ENCODE measurements around the gene DGCR8. TPM values are rescaled to one million over a fixed set of nuclear protein-coding genes. Genes with fewer than 3 reads are reported as not detected.

The DGCR8 gene
- total and polyA plus RNA-seq, 2 donors = 20.3 to 22.5 TPM

DNA sequence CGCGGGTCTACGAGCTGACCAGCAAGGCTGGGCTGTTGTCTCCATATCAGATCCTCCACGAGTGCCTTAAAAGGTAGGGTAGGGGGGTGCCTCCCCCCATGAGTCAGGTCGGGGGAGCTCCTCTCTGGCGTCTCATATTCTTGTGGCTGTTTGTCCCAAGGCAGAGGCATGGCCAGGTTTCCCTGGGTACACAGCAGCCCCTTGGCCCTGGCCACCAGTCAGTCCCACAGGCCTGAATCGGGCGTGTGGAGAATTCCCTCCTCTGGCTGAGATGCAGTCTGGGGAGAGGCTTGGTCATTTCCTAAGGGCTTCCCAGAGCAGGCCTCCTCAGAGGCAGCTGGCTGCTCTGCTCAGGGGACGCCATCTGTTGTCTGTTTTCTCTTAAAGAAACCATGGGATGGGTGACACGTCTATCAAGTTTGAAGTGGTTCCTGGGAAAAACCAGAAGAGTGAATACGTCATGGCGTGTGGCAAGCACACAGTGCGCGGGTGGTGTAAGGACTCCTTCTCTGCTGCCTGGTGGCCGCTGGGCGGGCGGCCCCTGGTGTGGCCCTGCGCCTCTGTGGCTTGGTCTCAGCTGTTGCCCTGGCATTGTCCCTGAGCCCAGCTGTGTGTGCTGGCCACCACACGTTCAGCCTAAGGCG lies 26.3 kb downstream of the DGCR8 start:
- WGBS = 94% methylated on average over 20 of the region's 20 CpGs
- no peak overlapping the region for H3K4me3 ChIP-seq (ENCODE audit: low read length in 2 of 2)
- no peak for DNase-seq (ENCODE audit: low read depth in 6 of 9, low spot score in 9 of 9)

DNA sequence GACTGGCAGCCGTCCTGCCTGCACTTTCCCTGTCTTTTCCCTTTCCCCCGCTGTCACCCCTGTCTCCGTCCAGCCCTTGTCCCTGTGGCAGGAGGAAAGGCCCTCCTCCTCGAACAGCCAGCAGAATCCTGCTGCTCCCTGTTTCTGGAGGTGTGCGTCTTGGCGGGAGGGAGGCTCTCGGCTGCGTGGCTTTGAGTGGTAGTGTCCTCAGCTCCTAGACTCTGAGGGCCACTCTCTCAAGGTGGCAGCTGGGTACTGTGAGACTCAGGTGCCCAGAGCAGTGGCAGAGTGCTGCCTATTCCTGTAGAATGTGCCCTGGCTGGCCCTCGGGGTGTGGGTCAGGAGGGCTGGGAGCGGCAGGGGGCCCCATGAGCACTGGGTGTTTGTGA lies 26.8 kb downstream of the DGCR8 start:
- peaks cover 13 to 33% of the 10 kb centered on the region in 2 donors for H3K4me1 ChIP-seq (ENCODE audit: control insufficient read depth in 2 of 2, insufficient read depth in 2 of 2, low read length in 2 of 2)
- no peaks in the 10 kb centered on the region for H3K27me3 ChIP-seq (ENCODE audit: control insufficient read depth in 2 of 2, insufficient read depth in 1 of 2, low read length in 1 of 2)
- H3K9me3 ChIP-seq (ENCODE audit: control insufficient read depth in 2 of 2, insufficient read depth in 1 of 2, low read length in 1 of 2) = no peaks in the 10 kb centered on the region
- peaks cover 78 to 88% of the 10 kb centered on the region in 2 donors for H3K36me3 ChIP-seq (ENCODE audit: control insufficient read depth in 2 of 2, insufficient read depth in 2 of 2, low read length in 1 of 2)
- DNase-seq (ENCODE audit: low read depth in 6 of 9, low spot score in 9 of 9) = no peak
- over 99% methylated on average over 10 of the region's 10 CpGs for WGBS
- H3K27ac ChIP-seq (ENCODE audit: low read depth in 1 of 2, low read length in 1 of 2) = no peak overlapping the region
- H3K4me3 ChIP-seq (ENCODE audit: low read length in 2 of 2) = no peak overlapping the region

More for the DNA sequence above, 26.3 kb downstream of the DGCR8 start:
- Histone ChIP-seq H3K9me3 (ENCODE audit: control insufficient read depth in 2 of 2, insufficient read depth in 1 of 2, low read length in 1 of 2) (no peaks in the 10 kb centered on the region), H3K27me3 (ENCODE audit: control insufficient read depth in 2 of 2, insufficient read depth in 1 of 2, low read length in 1 of 2) (no peaks in the 10 kb centered on the region), H3K27ac (ENCODE audit: low read depth in 1 of 2, low read length in 1 of 2) (no peak overlapping the region), H3K36me3 (ENCODE audit: control insufficient read depth in 2 of 2, insufficient read depth in 2 of 2, low read length in 1 of 2) (peaks cover 80 to 85% of the 10 kb centered on the region in 2 donors), H3K4me1 (ENCODE audit: control insufficient read depth in 2 of 2, insufficient read depth in 2 of 2, low read length in 2 of 2) (peaks cover 12 to 33% of the 10 kb centered on the region in 2 donors)

- WGBS = 93% methylated on average over 7 of the region's 7 CpGs
- no peaks in the 10 kb centered on the region for H3K27me3 ChIP-seq (ENCODE audit: control insufficient read depth in 2 of 2, insufficient read depth in 1 of 2, low read length in 1 of 2)
- H3K4me3 ChIP-seq (ENCODE audit: low read length in 2 of 2) = no peak overlapping the region
- peaks cover 78 to 89% of the 10 kb centered on the region in 2 donors for H3K36me3 ChIP-seq (ENCODE audit: control insufficient read depth in 2 of 2, insufficient read depth in 2 of 2, low read length in 1 of 2)
- DNase-seq (ENCODE audit: low read depth in 6 of 9, low spot score in 9 of 9) = no peak
- no peaks in the 10 kb centered on the region for H3K9me3 ChIP-seq (ENCODE audit: control insufficient read depth in 2 of 2, insufficient read depth in 1 of 2, low read length in 1 of 2)
- peaks cover 20 to 35% of the 10 kb centered on the region in 2 donors for H3K4me1 ChIP-seq (ENCODE audit: control insufficient read depth in 2 of 2, insufficient read depth in 2 of 2, low read length in 2 of 2)
- H3K27ac ChIP-seq (ENCODE audit: low read depth in 1 of 2, low read length in 1 of 2) = no peak overlapping the region
Observed at GRCh38 chr22:20107471-20107901, 27.4 kb downstream of the DGCR8 start.

DNA sequence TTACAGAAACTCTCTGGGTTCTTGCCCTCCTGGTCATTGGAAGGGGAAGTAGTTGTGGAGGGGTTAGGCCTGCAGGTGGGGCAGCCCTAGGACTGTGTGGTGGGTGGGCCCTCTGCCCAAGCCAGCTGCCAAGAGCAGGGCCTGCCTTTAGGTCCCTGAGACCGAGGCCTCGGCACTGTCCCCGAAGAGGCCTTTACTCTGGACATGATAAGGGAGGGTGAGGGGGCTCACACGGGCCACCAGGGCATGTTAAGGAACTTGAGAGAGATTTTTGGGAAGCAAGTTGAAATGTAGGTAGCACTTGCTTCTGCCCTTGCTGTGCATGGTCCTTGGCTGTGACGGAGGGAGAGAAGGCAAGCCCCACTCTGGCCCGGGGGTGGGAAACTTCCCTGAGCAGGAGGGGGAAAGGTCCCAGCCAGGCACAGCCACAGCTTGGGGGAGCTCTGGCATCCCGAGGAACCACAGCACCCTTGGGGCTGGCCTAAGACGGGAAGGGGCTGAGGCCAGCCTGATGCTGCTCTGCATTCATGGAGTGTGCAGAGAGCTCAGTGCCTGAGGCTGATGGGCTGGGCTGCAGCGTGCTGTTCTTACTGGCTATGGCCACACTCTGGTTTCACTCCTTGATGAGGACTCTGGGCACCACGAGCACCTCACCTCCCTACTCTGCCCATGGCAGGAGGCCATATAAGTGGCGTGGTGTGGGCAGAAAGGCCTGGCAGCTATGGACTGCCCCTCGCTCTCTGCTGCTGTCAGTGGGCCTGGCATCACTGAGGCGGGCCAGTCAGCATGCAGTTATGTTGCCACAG lies 28.1 kb downstream of the DGCR8 start:
- Histone ChIP-seq H3K9me3 (ENCODE audit: control insufficient read depth in 2 of 2, insufficient read depth in 1 of 2, low read length in 1 of 2) (no peaks in the 10 kb centered on the region), H3K27ac (ENCODE audit: low read depth in 1 of 2, low read length in 1 of 2) (no peak overlapping the region), H3K36me3 (ENCODE audit: control insufficient read depth in 2 of 2, insufficient read depth in 2 of 2, low read length in 1 of 2) (peaks cover 83 to 92% of the 10 kb centered on the region in 2 donors), H3K4me3 (ENCODE audit: low read length in 2 of 2) (no peak overlapping the region), H3K4me1 (ENCODE audit: control insufficient read depth in 2 of 2, insufficient read depth in 2 of 2, low read length in 2 of 2) (peaks cover 27 to 39% of the 10 kb centered on the region in 2 donors), H3K27me3 (ENCODE audit: control insufficient read depth in 2 of 2, insufficient read depth in 1 of 2, low read length in 1 of 2) (no peaks in the 10 kb centered on the region)
- no peak for DNase-seq (ENCODE audit: low read depth in 6 of 9, low spot score in 9 of 9)
- 96% methylated on average over 13 of the region's 13 CpGs for WGBS

GRCh38 chr22:20108757-20109230 lies 28.8 kb downstream of the DGCR8 start:
- Histone ChIP-seq H3K4me1 (ENCODE audit: control insufficient read depth in 2 of 2, insufficient read depth in 2 of 2, low read length in 2 of 2) (peaks cover 27 to 39% of the 10 kb centered on the region in 2 donors), H3K36me3 (ENCODE audit: control insufficient read depth in 2 of 2, insufficient read depth in 2 of 2, low read length in 1 of 2) (peaks cover 88 to 93% of the 10 kb centered on the region in 2 donors), H3K27ac (ENCODE audit: low read depth in 1 of 2, low read length in 1 of 2) (no peak overlapping the region), H3K27me3 (ENCODE audit: control insufficient read depth in 2 of 2, insufficient read depth in 1 of 2, low read length in 1 of 2) (no peaks in the 10 kb centered on the region), H3K9me3 (ENCODE audit: control insufficient read depth in 2 of 2, insufficient read depth in 1 of 2, low read length in 1 of 2) (no peaks in the 10 kb centered on the region), H3K4me3 (ENCODE audit: low read length in 2 of 2) (no peak overlapping the region)
- 99% methylated on average over 12 of the region's 12 CpGs for WGBS
- DNase-seq (ENCODE audit: low read depth in 6 of 9, low spot score in 9 of 9) = no peak

- no peak for DNase-seq (ENCODE audit: low read depth in 6 of 9, low spot score in 9 of 9)
- H3K36me3 ChIP-seq (ENCODE audit: control insufficient read depth in 2 of 2, insufficient read depth in 2 of 2, low read length in 1 of 2) = peaks cover 90 to 96% of the 10 kb centered on the region in 2 donors
- 97% methylated on average over 23 of the region's 23 CpGs for WGBS
Observed at GRCh38 chr22:20109411-20110358, 29.6 kb downstream of the DGCR8 start.

DNA sequence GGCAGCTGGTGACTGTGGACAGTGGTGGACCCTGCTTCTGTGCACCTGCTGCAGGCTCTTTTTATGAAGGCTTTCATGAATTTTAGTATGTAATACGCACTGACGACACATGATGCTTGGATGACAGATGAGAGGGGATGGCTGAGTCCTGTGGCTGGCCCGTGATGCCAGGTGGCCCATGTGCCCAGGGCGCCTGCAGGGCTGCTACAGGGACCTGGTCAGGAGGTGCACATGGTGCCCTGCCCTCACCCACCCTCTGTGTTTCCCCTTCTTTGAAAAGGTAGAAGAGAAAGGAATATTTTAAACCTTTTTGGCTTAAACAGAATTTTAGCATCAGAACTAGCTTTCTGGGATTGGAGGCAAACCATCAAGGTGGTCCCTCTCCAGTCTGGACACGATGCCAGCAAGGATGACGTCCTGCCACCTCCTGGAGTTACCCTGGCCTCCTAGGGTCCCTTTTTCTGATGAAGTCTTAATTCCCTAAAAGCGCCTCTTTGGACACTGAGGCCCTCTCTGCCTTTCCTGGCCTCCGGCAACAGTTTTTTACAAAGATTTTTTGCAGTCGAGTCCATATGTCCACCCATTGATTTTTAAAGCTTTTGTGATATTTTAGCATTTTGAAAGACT lies 30.4 kb downstream of the DGCR8 start:
- Histone ChIP-seq H3K36me3 (ENCODE audit: control insufficient read depth in 2 of 2, insufficient read depth in 2 of 2, low read length in 1 of 2) (peaks cover 90 to 96% of the 10 kb centered on the region in 2 donors), H3K4me1 (ENCODE audit: control insufficient read depth in 2 of 2, insufficient read depth in 2 of 2, low read length in 2 of 2) (peaks cover 29 to 46% of the 10 kb centered on the region in 2 donors), H3K9me3 (ENCODE audit: control insufficient read depth in 2 of 2, insufficient read depth in 1 of 2, low read length in 1 of 2) (no peaks in the 10 kb centered on the region), H3K27me3 (ENCODE audit: control insufficient read depth in 2 of 2, insufficient read depth in 1 of 2, low read length in 1 of 2) (no peaks in the 10 kb centered on the region), H3K4me3 (ENCODE audit: low read length in 2 of 2) (no peak overlapping the region), H3K27ac (ENCODE audit: low read depth in 1 of 2, low read length in 1 of 2) (peak overlapping the region; percentile 84 to 93)
- 95% methylated on average over 9 of the region's 9 CpGs for WGBS
- no peak for DNase-seq (ENCODE audit: low read depth in 6 of 9, low spot score in 9 of 9)

More at GRCh38 chr22:20109411-20110358, 29.6 kb downstream of the DGCR8 start:
- no peak overlapping the region for H3K4me3 ChIP-seq (ENCODE audit: low read length in 2 of 2)
- H3K4me1 ChIP-seq (ENCODE audit: control insufficient read depth in 2 of 2, insufficient read depth in 2 of 2, low read length in 2 of 2) = peaks cover 27 to 44% of the 10 kb centered on the region in 2 donors
- H3K27ac ChIP-seq (ENCODE audit: low read depth in 1 of 2, low read length in 1 of 2) = peak overlapping the region in 1 of 2 donors; percentile 93
- no peaks in the 10 kb centered on the region for H3K27me3 ChIP-seq (ENCODE audit: control insufficient read depth in 2 of 2, insufficient read depth in 1 of 2, low read length in 1 of 2)
- no peaks in the 10 kb centered on the region for H3K9me3 ChIP-seq (ENCODE audit: control insufficient read depth in 2 of 2, insufficient read depth in 1 of 2, low read length in 1 of 2)

GRCh38 chr22:20111045-20111688 lies 31.1 kb downstream of the DGCR8 start:
- Histone ChIP-seq H3K4me1 (ENCODE audit: control insufficient read depth in 2 of 2, insufficient read depth in 2 of 2, low read length in 2 of 2) (peaks cover 36 to 53% of the 10 kb centered on the region in 2 donors), H3K27me3 (ENCODE audit: control insufficient read depth in 2 of 2, insufficient read depth in 1 of 2, low read length in 1 of 2) (no peaks in the 10 kb centered on the region), H3K4me3 (ENCODE audit: low read length in 2 of 2) (no peak overlapping the region), H3K36me3 (ENCODE audit: control insufficient read depth in 2 of 2, insufficient read depth in 2 of 2, low read length in 1 of 2) (peaks cover 88 to 95% of the 10 kb centered on the region in 2 donors), H3K27ac (ENCODE audit: low read depth in 1 of 2, low read length in 1 of 2) (peak overlapping the region; percentile 84 to 93), H3K9me3 (ENCODE audit: control insufficient read depth in 2 of 2, insufficient read depth in 1 of 2, low read length in 1 of 2) (no peaks in the 10 kb centered on the region)
- 23% methylated on average over 14 of the region's 14 CpGs for WGBS
- DNase-seq (ENCODE audit: low read depth in 6 of 9, low spot score in 9 of 9) = peak in 8 of 9 donors; percentile 58 to 94 (median 82)
